ENCODE data around the gene VAV2.

The VAV2 gene

DNA sequence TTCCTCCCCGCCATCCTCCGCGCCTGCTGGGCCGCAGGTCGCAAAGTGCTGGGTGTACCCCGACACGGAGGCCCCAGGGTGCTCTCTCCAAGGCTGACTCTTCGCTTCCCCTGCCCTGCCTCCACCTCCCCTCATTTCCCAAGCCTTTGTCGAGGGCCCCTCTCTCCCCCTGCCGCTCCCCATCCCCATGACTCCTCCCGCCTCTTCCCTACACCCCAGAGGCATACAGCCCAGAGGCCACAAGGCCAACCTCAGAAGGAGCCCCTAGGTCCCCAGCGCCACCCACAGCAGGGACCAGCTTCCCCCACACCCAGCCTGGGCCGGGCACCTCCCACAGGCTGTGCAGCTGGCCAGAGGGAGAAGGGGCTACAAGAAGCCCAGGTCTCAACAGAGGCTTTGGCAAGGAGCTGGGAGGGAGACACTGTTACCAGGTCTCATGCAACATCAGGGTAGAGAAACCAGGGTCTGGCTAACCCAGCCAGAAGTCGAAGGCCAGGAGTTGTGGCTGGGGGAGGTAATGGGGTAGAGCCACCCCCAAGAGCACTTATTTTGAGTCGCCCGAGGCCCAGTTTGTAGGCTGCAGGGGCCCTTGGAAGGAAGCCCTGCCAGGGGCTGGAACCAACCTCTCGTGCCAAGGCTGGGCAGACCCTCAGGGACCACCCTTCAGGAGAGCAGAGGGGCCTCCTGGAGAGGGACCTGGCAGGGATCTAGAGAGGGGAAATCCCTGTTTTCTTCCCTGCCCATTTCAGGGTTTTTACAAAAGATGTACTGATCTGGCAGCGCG lies 229.4 kb downstream of the VAV2 start:
- WGBS (ENCODE audit: extremely low coverage, insufficient coverage, insufficient read length) = no CpG with 5 or more reads among the region's 19 CpGs
- Histone ChIP-seq H3K27me3 (ENCODE audit: insufficient read depth, low read length) (no peaks in the 10 kb centered on the region), H3K79me1 (ENCODE audit: low read length) (no peaks in the 10 kb centered on the region), H3K27ac (ENCODE audit: low read depth, low read length) (no peak overlapping the region), H3K4me2 (ENCODE audit: low read length) (no peak overlapping the region), H2BK120ac (ENCODE audit: insufficient read depth, low read length, poor library complexity) (no peak overlapping the region), H3K9ac (ENCODE audit: low read length) (no peak overlapping the region), H3K4me1 (ENCODE audit: control insufficient read depth in 1 of 2, insufficient read depth in 2 of 2, low read length in 2 of 2) (no peaks in the 10 kb centered on the region), H3K18ac (ENCODE audit: low read length) (no peak overlapping the region), H2BK5ac (ENCODE audit: low read depth, low read length, poor library complexity) (no peak overlapping the region), H2AFZ (ENCODE audit: insufficient read depth, low read length, poor library complexity) (no peak overlapping the region), H3K36me3 (ENCODE audit: control insufficient read depth in 1 of 2, insufficient read depth in 2 of 2, low read length in 2 of 2) (peaks cover 55 to 56% of the 10 kb centered on the region in 2 experiments), H4K91ac (ENCODE audit: low read depth, low read length) (no peak overlapping the region), H2AK5ac (ENCODE audit: low read length) (no peak overlapping the region), H3K14ac (ENCODE audit: low read length) (no peak overlapping the region), H4K8ac (ENCODE audit: low read depth, low read length) (no peak overlapping the region), H3K4me3 (ENCODE audit: low read depth, low read length) (no peak overlapping the region), H2BK12ac (ENCODE audit: low read length) (no peak overlapping the region), H3K79me2 (ENCODE audit: control insufficient read depth, insufficient read depth, low read length, poor library complexity) (no peaks in the 10 kb centered on the region), H3K9me3 (ENCODE audit: insufficient read depth, low read depth, low read length) (peaks cover 11% of the 10 kb centered on the region), H3K4ac (ENCODE audit: low read depth, low read length) (no peak overlapping the region), H4K12ac (ENCODE audit: low read depth, low read length) (no peak overlapping the region), H3K23ac (ENCODE audit: low read length) (no peak overlapping the region)
- no peak for DNase-seq

GRCh38 chr9:133761641-133762248 lies 230.4 kb downstream of the VAV2 start:
- H4K91ac ChIP-seq (ENCODE audit: low read depth, low read length) = no peak overlapping the region
- no peak overlapping the region for H2BK5ac ChIP-seq (ENCODE audit: low read depth, low read length, poor library complexity)
- no peaks in the 10 kb centered on the region for H3K79me2 ChIP-seq (ENCODE audit: control insufficient read depth, insufficient read depth, low read length, poor library complexity)
- DNase-seq = no peak
- no peaks in the 10 kb centered on the region for H3K4me1 ChIP-seq (ENCODE audit: control insufficient read depth in 1 of 2, insufficient read depth in 2 of 2, low read length in 2 of 2)
- no peak overlapping the region for H3K4ac ChIP-seq (ENCODE audit: low read depth, low read length)
- no peak overlapping the region for H3K9ac ChIP-seq (ENCODE audit: low read length)
- H3K4me3 ChIP-seq (ENCODE audit: low read depth, low read length) = no peak overlapping the region
- H4K12ac ChIP-seq (ENCODE audit: low read depth, low read length) = no peak overlapping the region
- no peak overlapping the region for H2AFZ ChIP-seq (ENCODE audit: insufficient read depth, low read length, poor library complexity)
- no peak overlapping the region for H3K4me2 ChIP-seq (ENCODE audit: low read length)
- WGBS (ENCODE audit: extremely low coverage, insufficient coverage, insufficient read length) = no CpG with 5 or more reads among the region's 11 CpGs
- H3K36me3 ChIP-seq (ENCODE audit: control insufficient read depth in 1 of 2, insufficient read depth in 2 of 2, low read length in 2 of 2) = peaks cover 51 to 52% of the 10 kb centered on the region in 2 experiments
- H3K27me3 ChIP-seq (ENCODE audit: insufficient read depth, low read length) = no peaks in the 10 kb centered on the region
- H3K14ac ChIP-seq (ENCODE audit: low read length) = no peak overlapping the region
- no peak overlapping the region for H2BK120ac ChIP-seq (ENCODE audit: insufficient read depth, low read length, poor library complexity)
- H3K18ac ChIP-seq (ENCODE audit: low read length) = no peak overlapping the region
- H2AK5ac ChIP-seq (ENCODE audit: low read length) = no peak overlapping the region
- no peak overlapping the region for H3K27ac ChIP-seq (ENCODE audit: low read depth, low read length)
- H4K8ac ChIP-seq (ENCODE audit: low read depth, low read length) = no peak overlapping the region
- H3K9me3 ChIP-seq (ENCODE audit: insufficient read depth, low read depth, low read length) = peaks cover 8% of the 10 kb centered on the region
- no peaks in the 10 kb centered on the region for H3K79me1 ChIP-seq (ENCODE audit: low read length)
- no peak overlapping the region for H2BK12ac ChIP-seq (ENCODE audit: low read length)
- no peak overlapping the region for H3K23ac ChIP-seq (ENCODE audit: low read length)

DNA sequence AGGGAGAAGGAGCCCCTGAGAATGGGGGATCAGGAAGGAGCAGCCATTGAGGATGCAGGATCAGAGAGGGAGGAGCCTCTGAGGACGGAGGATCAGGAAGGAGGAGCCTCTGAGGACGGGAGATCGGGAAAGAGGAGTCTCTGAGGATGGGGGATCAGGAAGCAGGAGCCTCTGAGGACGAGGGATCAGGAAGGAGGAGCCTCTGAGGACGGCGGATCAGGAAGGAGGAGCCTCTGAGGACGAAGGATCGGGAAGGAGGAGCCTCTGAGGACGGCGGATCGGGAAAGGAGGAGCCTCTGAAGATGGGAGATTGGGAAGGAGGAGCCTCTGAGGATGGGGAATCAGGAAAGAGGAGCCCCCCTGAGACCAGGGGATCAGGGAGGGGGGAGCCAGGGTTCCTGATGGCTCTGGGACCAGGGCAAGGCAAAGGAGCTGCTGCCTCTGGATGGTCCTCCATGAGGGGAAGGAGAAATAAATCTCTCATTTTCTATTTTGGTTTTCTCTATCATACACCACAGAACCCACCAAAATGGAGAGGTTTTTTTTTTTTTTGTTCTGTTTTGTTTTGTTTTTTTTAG lies 231.3 kb downstream of the VAV2 start:
- DNase-seq = no peak
- H3K9me3 ChIP-seq (ENCODE audit: insufficient read depth, low read depth, low read length) = peaks cover 9% of the 10 kb centered on the region
- no peak overlapping the region for H3K9ac ChIP-seq (ENCODE audit: low read length)
- peaks cover 52 to 55% of the 10 kb centered on the region in 2 experiments for H3K36me3 ChIP-seq (ENCODE audit: control insufficient read depth in 1 of 2, insufficient read depth in 2 of 2, low read length in 2 of 2)
- no peak overlapping the region for H3K4me2 ChIP-seq (ENCODE audit: low read length)
- H3K4me3 ChIP-seq (ENCODE audit: low read depth, low read length) = no peak overlapping the region
- no peak overlapping the region for H4K8ac ChIP-seq (ENCODE audit: low read depth, low read length)
- H3K27me3 ChIP-seq (ENCODE audit: insufficient read depth, low read length) = no peaks in the 10 kb centered on the region
- H4K91ac ChIP-seq (ENCODE audit: low read depth, low read length) = no peak overlapping the region
- H2BK120ac ChIP-seq (ENCODE audit: insufficient read depth, low read length, poor library complexity) = no peak overlapping the region
- H3K4ac ChIP-seq (ENCODE audit: low read depth, low read length) = no peak overlapping the region
- H2AK5ac ChIP-seq (ENCODE audit: low read length) = no peak overlapping the region
- H3K4me1 ChIP-seq (ENCODE audit: control insufficient read depth in 1 of 2, insufficient read depth in 2 of 2, low read length in 2 of 2) = no peaks in the 10 kb centered on the region
- H3K23ac ChIP-seq (ENCODE audit: low read length) = no peak overlapping the region
- H3K14ac ChIP-seq (ENCODE audit: low read length) = no peak overlapping the region
- no CpG with 5 or more reads among the region's 11 CpGs for WGBS (ENCODE audit: extremely low coverage, insufficient coverage, insufficient read length)
- no peaks in the 10 kb centered on the region for H3K79me2 ChIP-seq (ENCODE audit: control insufficient read depth, insufficient read depth, low read length, poor library complexity)
- H3K18ac ChIP-seq (ENCODE audit: low read length) = no peak overlapping the region
- H4K12ac ChIP-seq (ENCODE audit: low read depth, low read length) = no peak overlapping the region
- no peaks in the 10 kb centered on the region for H3K79me1 ChIP-seq (ENCODE audit: low read length)
- no peak overlapping the region for H2AFZ ChIP-seq (ENCODE audit: insufficient read depth, low read length, poor library complexity)
- H2BK12ac ChIP-seq (ENCODE audit: low read length) = no peak overlapping the region
- no peak overlapping the region for H2BK5ac ChIP-seq (ENCODE audit: low read depth, low read length, poor library complexity)
- no peak overlapping the region for H3K27ac ChIP-seq (ENCODE audit: low read depth, low read length)

DNA sequence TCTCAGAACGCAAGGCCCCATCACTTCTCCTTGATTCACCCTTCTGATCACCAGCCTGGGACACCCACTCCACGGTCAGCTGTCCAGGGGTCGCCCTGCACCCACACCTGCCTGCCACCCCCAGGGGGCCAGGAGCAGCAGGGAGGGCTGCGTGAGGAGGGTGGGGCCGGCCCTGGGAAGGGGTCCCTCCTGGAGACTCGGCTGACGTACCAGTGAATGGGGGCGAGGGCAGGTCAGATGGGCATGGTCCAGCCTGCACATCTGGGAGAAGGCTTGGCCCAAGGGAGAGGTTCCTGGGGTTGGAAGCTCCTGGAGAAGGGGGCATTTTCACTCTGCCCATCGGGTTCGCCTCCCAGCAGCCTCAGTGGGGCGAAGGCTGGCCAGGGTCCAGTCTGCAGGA lies 232.2 kb downstream of the VAV2 start:
- no peak for DNase-seq
- Histone ChIP-seq H2BK5ac (ENCODE audit: low read depth, low read length, poor library complexity) (no peak overlapping the region), H2AFZ (ENCODE audit: insufficient read depth, low read length, poor library complexity) (no peak overlapping the region), H3K36me3 (ENCODE audit: control insufficient read depth in 1 of 2, insufficient read depth in 2 of 2, low read length in 2 of 2) (peaks cover 54 to 57% of the 10 kb centered on the region in 2 experiments), H2BK12ac (ENCODE audit: low read length) (no peak overlapping the region), H3K4me3 (ENCODE audit: low read depth, low read length) (no peak overlapping the region), H3K27me3 (ENCODE audit: insufficient read depth, low read length) (no peaks in the 10 kb centered on the region), H4K8ac (ENCODE audit: low read depth, low read length) (no peak overlapping the region), H3K23ac (ENCODE audit: low read length) (no peak overlapping the region), H3K14ac (ENCODE audit: low read length) (no peak overlapping the region), H3K4me1 (ENCODE audit: control insufficient read depth in 1 of 2, insufficient read depth in 2 of 2, low read length in 2 of 2) (no peaks in the 10 kb centered on the region), H3K18ac (ENCODE audit: low read length) (no peak overlapping the region), H3K27ac (ENCODE audit: low read depth, low read length) (no peak overlapping the region), H2AK5ac (ENCODE audit: low read length) (no peak overlapping the region), H4K91ac (ENCODE audit: low read depth, low read length) (no peak overlapping the region), H3K79me1 (ENCODE audit: low read length) (no peaks in the 10 kb centered on the region), H3K79me2 (ENCODE audit: control insufficient read depth, insufficient read depth, low read length, poor library complexity) (no peaks in the 10 kb centered on the region), H3K4me2 (ENCODE audit: low read length) (no peak overlapping the region), H3K9me3 (ENCODE audit: insufficient read depth, low read depth, low read length) (peaks cover 10% of the 10 kb centered on the region), H3K9ac (ENCODE audit: low read length) (no peak overlapping the region), H4K12ac (ENCODE audit: low read depth, low read length) (no peak overlapping the region), H2BK120ac (ENCODE audit: insufficient read depth, low read length, poor library complexity) (no peak overlapping the region), H3K4ac (ENCODE audit: low read depth, low read length) (no peak overlapping the region)
- no CpG with 5 or more reads among the region's 11 CpGs for WGBS (ENCODE audit: extremely low coverage, insufficient coverage, insufficient read length)
